Measurements from ENCODE around the gene TOX3. TPM values are rescaled to one million over a fixed set of nuclear protein-coding genes. Genes with fewer than 3 reads are reported as not detected.

Gene TOX3
- total RNA-seq, 4 donors from 2014 or later, result 1.7 TPM; not detected in 3

DNA sequence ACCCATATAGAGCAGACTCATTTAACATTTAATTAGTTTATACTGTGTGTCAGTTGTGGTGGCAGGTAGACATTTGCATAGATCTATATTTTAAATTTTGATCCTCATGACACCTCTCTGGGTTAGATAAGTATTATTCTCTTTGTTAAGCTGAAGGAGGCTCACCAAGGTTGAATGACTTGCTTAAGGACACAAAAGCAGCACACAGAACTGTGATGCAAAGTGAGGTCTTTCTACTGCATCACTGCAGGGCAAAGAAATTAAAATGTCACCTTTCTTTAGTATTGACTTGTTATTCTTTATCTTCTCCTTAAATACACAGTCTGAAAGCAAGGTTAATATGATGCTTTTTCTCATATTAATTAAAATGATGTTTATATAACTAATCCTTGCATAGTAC, 8.6 kb upstream of the TOX3 start:
- no peak for DNase-seq (ENCODE audit: low spot score in 2 of 2)
- TF ChIP-seq, protein P1, sequence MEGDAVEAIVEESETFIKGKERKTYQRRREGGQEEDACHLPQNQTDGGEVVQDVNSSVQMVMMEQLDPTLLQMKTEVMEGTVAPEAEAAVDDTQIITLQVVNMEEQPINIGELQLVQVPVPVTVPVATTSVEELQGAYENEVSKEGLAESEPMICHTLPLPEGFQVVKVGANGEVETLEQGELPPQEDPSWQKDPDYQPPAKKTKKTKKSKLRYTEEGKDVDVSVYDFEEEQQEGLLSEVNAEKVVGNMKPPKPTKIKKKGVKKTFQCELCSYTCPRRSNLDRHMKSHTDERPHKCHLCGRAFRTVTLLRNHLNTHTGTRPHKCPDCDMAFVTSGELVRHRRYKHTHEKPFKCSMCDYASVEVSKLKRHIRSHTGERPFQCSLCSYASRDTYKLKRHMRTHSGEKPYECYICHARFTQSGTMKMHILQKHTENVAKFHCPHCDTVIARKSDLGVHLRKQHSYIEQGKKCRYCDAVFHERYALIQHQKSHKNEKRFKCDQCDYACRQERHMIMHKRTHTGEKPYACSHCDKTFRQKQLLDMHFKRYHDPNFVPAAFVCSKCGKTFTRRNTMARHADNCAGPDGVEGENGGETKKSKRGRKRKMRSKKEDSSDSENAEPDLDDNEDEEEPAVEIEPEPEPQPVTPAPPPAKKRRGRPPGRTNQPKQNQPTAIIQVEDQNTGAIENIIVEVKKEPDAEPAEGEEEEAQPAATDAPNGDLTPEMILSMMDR (IDR thresholded peaks at IDR 0.05), result no peak
- TF ChIP-seq POLR2A (IDR thresholded peaks at IDR 0.05) (no peak), EP300 (IDR thresholded peaks at IDR 0.05) (no peak)
- Histone ChIP-seq H3K36me3 (no peaks in the 10 kb centered on the region), H3K4me1 (no peaks in the 10 kb centered on the region), H3K9me3 (peaks cover 0 to 6% (median 0%) of the 10 kb centered on the region in 4 donors), H3K27ac (no peak overlapping the region), H3K27me3 (no peaks in the 10 kb centered on the region), H3K4me3 (no peak overlapping the region)

DNA sequence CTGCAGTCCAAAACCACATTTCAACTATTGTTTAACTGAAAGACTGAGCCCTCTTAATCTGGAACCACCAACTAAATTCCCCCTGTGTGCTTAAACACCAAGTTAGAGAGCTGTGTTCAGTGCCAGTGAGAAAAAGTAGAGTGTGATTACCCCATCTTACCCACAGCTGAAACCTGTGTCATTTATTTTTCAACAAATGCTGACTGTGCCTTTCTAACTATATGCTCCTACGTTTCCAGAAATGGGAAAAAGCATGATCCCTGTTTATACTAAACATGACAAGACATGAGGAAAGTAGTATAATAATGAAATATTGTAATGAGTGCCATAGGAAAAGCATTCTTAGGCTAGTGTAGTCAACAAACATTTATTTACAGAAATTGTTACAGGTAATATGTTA, 7.4 kb upstream of the TOX3 start:
- Histone ChIP-seq H3K9me3 (peaks cover 0 to 6% (median 0%) of the 10 kb centered on the region in 4 donors), H3K4me1 (no peaks in the 10 kb centered on the region), H3K4me3 (no peak overlapping the region), H3K27me3 (peaks cover 0 to 6% of the 10 kb centered on the region in 2 donors), H3K27ac (no peak overlapping the region), H3K36me3 (no peaks in the 10 kb centered on the region)
- TF ChIP-seq EP300 (IDR thresholded peaks at IDR 0.05), result no peak
- TF ChIP-seq, protein P1 (IDR thresholded peaks at IDR 0.05), result no peak
- TF ChIP-seq POLR2A (IDR thresholded peaks at IDR 0.05), result no peak
- no peak for DNase-seq (ENCODE audit: low spot score in 2 of 2)
- 64 to 90% methylated on average over 1 of the region's 1 CpG for WGBS, 2 donors

GRCh38 chr16:52553322-52553721, 6.4 kb upstream of the TOX3 start:
- Histone ChIP-seq H3K4me1 (no peaks in the 10 kb centered on the region), H3K36me3 (no peaks in the 10 kb centered on the region), H3K4me3 (no peak overlapping the region), H3K27me3 (peaks cover 0 to 16% of the 10 kb centered on the region in 2 donors), H3K27ac (no peak overlapping the region), H3K9me3 (peaks cover 0 to 6% (median 0%) of the 10 kb centered on the region in 4 donors)
- DNase-seq (ENCODE audit: low spot score in 2 of 2), result no peak
- TF ChIP-seq, protein P1 (IDR thresholded peaks at IDR 0.05), result no peak
- TF ChIP-seq EP300 (IDR thresholded peaks at IDR 0.05), result no peak
- WGBS, 2 donors, result 83 to 91% methylated on average over 2 of the region's 2 CpGs

GRCh38 chr16:52552643-52553042, 5.7 kb upstream of the TOX3 start:
- 45 to 62% methylated on average over 5 of the region's 5 CpGs for WGBS, 2 donors

GRCh38 chr16:52549011-52549692, 2.2 kb upstream of the TOX3 start:
- H3K4me1 ChIP-seq, result peaks cover 0 to 18% (median 12%) of the 10 kb centered on the region in 4 donors
- H3K4me3 ChIP-seq, result no peak overlapping the region
- WGBS, 2 donors, result 23% methylated on average over 11 of the region's 11 CpGs
- peaks cover 0 to 50% of the 10 kb centered on the region in 2 donors for H3K27me3 ChIP-seq
- no peaks in the 10 kb centered on the region for H3K9me3 ChIP-seq
- DNase-seq (ENCODE audit: low spot score in 2 of 2), result no peak
- no peak overlapping the region for H3K27ac ChIP-seq
- TF ChIP-seq POLR2A (IDR thresholded peaks at IDR 0.05), result no peak
- TF ChIP-seq, protein P1 (IDR thresholded peaks at IDR 0.05), result peak in 2 of 5 experiments; percentile 8 to 22
- TF ChIP-seq EP300 (IDR thresholded peaks at IDR 0.05), result no peak
- no peaks in the 10 kb centered on the region for H3K36me3 ChIP-seq

More at GRCh38 chr16:52552643-52553042, 5.7 kb upstream of the TOX3 start:
- H3K27ac ChIP-seq, result no peak overlapping the region
- peaks cover 0 to 23% of the 10 kb centered on the region in 2 donors for H3K27me3 ChIP-seq
- H3K4me3 ChIP-seq, result no peak overlapping the region
- no peak for TF ChIP-seq POLR2A (IDR thresholded peaks at IDR 0.05)
- no peak for TF ChIP-seq EP300 (IDR thresholded peaks at IDR 0.05)
- TF ChIP-seq, protein P1 (IDR thresholded peaks at IDR 0.05), result no peak
- H3K4me1 ChIP-seq, result no peaks in the 10 kb centered on the region
- peaks cover 0 to 6% (median 0%) of the 10 kb centered on the region in 4 donors for H3K9me3 ChIP-seq
- DNase-seq (ENCODE audit: low spot score in 2 of 2), result no peak
- no peaks in the 10 kb centered on the region for H3K36me3 ChIP-seq
